Lung microvascular endothelial cell (primary cell): ENCODE measurements around the gene RPIA. TPM values are rescaled to one million over a fixed set of nuclear protein-coding genes. Genes with fewer than 3 reads are reported as not detected.
"Not testable (repeated sequence)": the region's sequence is repeated elsewhere in the genome, so short reads cannot be mapped to it uniquely, and the experiment has no call there.

Experiments
- DNase-seq, 2 donors: peaks; one replicate each; pipeline versions ENCODE4 v3.0.0 to v3.0.0-alpha.2; 2010; ENCODE audit warnings: low read depth in 2 of 2
- total RNA-seq: library from RNA; depleted of rRNA; stranded (reverse); fragments of >200 nt; gene quantifications from 2 replicates; pipeline ENCODE4 v1.2.1, GENCODE V29; 2014

The RPIA gene
- total RNA-seq, 1 donor from 2014 or later: 11.7 TPM

GRCh38 chr2:88733155-88733902 lies 41.9 kb downstream of the RPIA start:
- DNase-seq: no peak

GRCh38 chr2:88735133-88735532 lies 43.7 kb downstream of the RPIA start:
- no peak for DNase-seq

- DNase-seq: peak in 1 of 2 donors; percentile 15
These were observed 44.4 kb downstream of the RPIA start for GRCh38 chr2:88735853-88736252.

- no peak for DNase-seq
These were observed 45.0 kb downstream of the RPIA start for GRCh38 chr2:88736437-88736836.

- peak; percentile 72 to 96 for DNase-seq
These were observed 45.9 kb downstream of the RPIA start for GRCh38 chr2:88737385-88737784.

GRCh38 chr2:88738271-88738670 lies 46.8 kb downstream of the RPIA start:
- peak in 1 of 2 donors; percentile 92 for DNase-seq

- DNase-seq: peak; percentile 80 to 84
These were observed 48.6 kb downstream of the RPIA start for GRCh38 chr2:88739985-88740600.

GRCh38 chr2:88746929-88747490 lies 55.5 kb downstream of the RPIA start:
- no peak for DNase-seq

GRCh38 chr2:88747990-88748389 lies 56.5 kb downstream of the RPIA start:
- no peak for DNase-seq

GRCh38 chr2:88751768-88752167 lies 60.3 kb downstream of the RPIA start:
- DNase-seq: no peak

GRCh38 chr2:88753833-88754584 lies 62.5 kb downstream of the RPIA start:
- DNase-seq: peak in 1 of 2 donors; percentile 64

- DNase-seq: peak; percentile 49 to 94
These were observed 63.3 kb downstream of the RPIA start for GRCh38 chr2:88754585-88755320.

- DNase-seq: peak in 1 of 2 donors; percentile 48
These were observed 64.4 kb downstream of the RPIA start for GRCh38 chr2:88755836-88756235.

GRCh38 chr2:88757025-88757424 lies 65.6 kb downstream of the RPIA start:
- no peak for DNase-seq

- DNase-seq: not testable (repeated sequence)
These were observed 67.2 kb downstream of the RPIA start for GRCh38 chr2:88758702-88759101.

GRCh38 chr2:88760819-88761598 lies 69.5 kb downstream of the RPIA start:
- DNase-seq: peak in 1 of 2 donors; percentile 26

- DNase-seq: no peak
These were observed 72.8 kb downstream of the RPIA start for GRCh38 chr2:88764141-88764849.

GRCh38 chr2:88764850-88765153 lies 73.3 kb downstream of the RPIA start:
- no peak for DNase-seq

- DNase-seq: peak; percentile 44 to 77
These were observed 73.8 kb downstream of the RPIA start for GRCh38 chr2:88765154-88765888.
